ENCODE results near the gene CYSLTR2.

DNA sequence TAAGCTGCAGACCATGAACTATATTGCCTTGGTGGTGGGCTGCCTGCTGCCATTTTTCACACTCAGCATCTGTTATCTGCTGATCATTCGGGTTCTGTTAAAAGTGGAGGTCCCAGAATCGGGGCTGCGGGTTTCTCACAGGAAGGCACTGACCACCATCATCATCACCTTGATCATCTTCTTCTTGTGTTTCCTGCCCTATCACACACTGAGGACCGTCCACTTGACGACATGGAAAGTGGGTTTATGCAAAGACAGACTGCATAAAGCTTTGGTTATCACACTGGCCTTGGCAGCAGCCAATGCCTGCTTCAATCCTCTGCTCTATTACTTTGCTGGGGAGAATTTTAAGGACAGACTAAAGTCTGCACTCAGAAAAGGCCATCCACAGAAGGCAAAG is 53.7 kb downstream of the CYSLTR2 start:
- TF ChIP-seq EZH2phosphoT487 (IDR thresholded peaks at IDR 0.05; ENCODE audit: insufficient read depth, low read depth) = no peak
- no peak for TF ChIP-seq EZH2 (IDR thresholded peaks at IDR 0.05; ENCODE audit: insufficient read depth, poor library complexity, severe bottlenecking)
